ENCODE data around the gene DAPK2. TPM values are rescaled to one million over a fixed set of nuclear protein-coding genes. Genes with fewer than 3 reads are reported as not detected.

The DAPK2 gene
- total RNA-seq, 4 donors from 2014 or later = 13.1 to 30.8 (median 26.4) TPM

DNA sequence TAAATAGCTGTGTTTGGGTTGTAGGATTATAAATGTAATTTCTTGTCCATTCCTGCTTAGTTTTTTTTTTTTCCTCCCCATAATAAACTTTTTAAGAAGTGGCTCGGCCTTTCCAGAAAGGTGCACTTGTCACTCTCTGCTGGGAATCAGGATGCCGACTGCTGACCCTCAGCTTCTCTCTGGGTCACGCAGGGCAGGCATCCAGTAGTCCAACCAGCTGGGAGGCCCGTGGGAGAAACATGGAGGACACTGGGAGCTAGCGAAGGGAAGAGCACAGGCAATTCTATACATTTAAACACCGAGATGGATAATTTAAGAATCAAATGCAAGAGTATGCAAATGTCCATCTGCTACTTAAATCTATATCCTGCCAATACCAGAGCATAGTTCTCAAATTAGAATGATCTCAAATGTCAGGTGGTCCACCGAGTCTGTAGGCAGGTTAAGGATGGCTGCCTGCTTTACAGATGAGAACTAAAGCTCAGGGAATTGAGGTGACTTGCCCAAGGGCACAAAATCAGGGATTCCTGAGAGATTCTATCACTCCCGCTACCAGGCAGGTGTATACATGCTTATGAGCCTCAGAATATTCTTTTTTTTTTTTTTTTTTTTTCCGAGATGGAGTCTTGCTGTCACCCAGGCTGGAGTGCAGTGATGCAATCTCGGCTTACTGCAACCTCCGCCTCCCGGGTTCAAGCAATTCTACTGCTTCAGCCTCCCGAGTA, 64.5 kb downstream of the DAPK2 start:
- TF ChIP-seq, protein P1, sequence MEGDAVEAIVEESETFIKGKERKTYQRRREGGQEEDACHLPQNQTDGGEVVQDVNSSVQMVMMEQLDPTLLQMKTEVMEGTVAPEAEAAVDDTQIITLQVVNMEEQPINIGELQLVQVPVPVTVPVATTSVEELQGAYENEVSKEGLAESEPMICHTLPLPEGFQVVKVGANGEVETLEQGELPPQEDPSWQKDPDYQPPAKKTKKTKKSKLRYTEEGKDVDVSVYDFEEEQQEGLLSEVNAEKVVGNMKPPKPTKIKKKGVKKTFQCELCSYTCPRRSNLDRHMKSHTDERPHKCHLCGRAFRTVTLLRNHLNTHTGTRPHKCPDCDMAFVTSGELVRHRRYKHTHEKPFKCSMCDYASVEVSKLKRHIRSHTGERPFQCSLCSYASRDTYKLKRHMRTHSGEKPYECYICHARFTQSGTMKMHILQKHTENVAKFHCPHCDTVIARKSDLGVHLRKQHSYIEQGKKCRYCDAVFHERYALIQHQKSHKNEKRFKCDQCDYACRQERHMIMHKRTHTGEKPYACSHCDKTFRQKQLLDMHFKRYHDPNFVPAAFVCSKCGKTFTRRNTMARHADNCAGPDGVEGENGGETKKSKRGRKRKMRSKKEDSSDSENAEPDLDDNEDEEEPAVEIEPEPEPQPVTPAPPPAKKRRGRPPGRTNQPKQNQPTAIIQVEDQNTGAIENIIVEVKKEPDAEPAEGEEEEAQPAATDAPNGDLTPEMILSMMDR (IDR thresholded peaks at IDR 0.05) = no peak
- TF ChIP-seq POLR2A (IDR thresholded peaks at IDR 0.05) (no peak), POLR2AphosphoS5 (IDR thresholded peaks at IDR 0.05) (no peak), EP300 (IDR thresholded peaks at IDR 0.05) (no peak)
- H3K36me3 ChIP-seq = no peaks in the 10 kb centered on the region
- H3K27ac ChIP-seq = no peak overlapping the region
- WGBS = 69% methylated on average over 13 of the region's 13 CpGs
- DNase-seq (ENCODE audit: low spot score in 2 of 2) = no peak
- H3K27me3 ChIP-seq = no peaks in the 10 kb centered on the region
- H3K4me3 ChIP-seq = no peak overlapping the region
- H3K9me3 ChIP-seq = no peaks in the 10 kb centered on the region
- H3K4me1 ChIP-seq = peaks cover 30% of the 10 kb centered on the region

DNA sequence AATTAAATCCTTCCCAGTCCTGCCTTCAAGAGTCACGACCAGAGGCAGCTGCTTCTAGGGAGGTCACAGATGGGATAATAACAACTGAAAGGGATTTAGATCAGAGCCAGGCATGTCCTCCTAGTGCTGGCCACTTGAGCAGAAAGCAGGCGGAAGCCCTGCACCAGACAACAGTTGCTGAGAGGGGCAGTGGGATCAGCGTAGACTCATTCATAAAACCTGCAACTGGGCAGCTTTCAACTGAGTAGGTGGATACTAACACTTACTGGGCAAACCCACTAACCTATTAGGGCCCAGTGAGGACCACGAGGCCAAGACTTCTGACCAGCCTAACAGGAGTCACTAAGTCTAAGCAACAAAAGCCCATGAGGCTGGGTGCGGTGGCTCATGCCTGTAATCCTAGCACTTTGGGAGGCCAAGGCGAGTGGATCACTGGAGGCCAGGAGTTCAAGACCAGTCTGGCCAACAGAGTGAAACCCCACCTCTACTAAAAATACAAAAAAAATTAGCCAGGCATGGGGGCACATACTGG, 67.0 kb downstream of the DAPK2 start:
- no peak for DNase-seq (ENCODE audit: low spot score in 2 of 2)
- WGBS = 53% methylated on average over 5 of the region's 6 CpGs
- Histone ChIP-seq H3K27me3 (no peaks in the 10 kb centered on the region), H3K36me3 (no peaks in the 10 kb centered on the region), H3K4me3 (no peak overlapping the region), H3K27ac (no peak overlapping the region), H3K4me1 (peaks cover 11% of the 10 kb centered on the region), H3K9me3 (no peaks in the 10 kb centered on the region)
- TF ChIP-seq, protein P1 (IDR thresholded peaks at IDR 0.05) = no peak
- TF ChIP-seq POLR2A (IDR thresholded peaks at IDR 0.05) (no peak), EP300 (IDR thresholded peaks at IDR 0.05) (no peak), POLR2AphosphoS5 (IDR thresholded peaks at IDR 0.05) (no peak)

DNA sequence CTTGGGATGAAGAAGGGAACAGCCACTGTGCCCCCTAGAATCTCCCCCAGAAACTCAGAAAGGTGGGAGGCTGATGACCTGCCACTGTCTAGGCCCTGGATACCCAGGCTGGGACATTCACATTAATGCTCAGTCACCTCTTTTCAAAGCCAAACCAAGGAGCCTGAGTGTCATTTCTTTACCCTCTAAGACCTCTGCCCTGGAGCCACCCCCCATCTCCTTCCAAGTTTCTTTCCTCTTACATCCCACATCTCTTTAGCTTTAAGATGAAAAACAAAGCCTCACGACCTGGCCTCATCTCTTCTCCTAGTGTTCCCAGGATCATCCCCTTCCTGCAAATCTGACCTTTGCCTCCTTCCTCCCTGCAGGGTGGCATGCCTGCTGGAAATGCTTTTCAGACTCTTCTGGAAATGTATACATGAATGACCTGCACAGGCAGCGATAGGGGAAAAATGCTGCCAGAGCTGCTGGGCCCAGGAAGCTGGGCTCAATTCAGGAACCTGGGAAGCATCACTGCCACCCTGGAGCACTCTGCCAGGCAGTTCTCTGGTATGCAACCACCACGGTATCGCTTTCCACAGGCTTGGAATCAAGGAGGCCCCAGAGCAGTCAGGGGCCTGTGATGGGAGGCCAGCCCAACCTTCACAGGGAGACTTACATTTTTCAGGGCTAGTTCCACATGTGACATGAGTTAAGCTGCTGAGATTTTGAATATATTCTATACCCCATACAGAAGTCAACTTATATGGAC, 67.6 kb downstream of the DAPK2 start:
- no peaks in the 10 kb centered on the region for H3K36me3 ChIP-seq
- 56% methylated on average over 4 of the region's 4 CpGs for WGBS
- DNase-seq (ENCODE audit: low spot score in 2 of 2) = no peak

DNA sequence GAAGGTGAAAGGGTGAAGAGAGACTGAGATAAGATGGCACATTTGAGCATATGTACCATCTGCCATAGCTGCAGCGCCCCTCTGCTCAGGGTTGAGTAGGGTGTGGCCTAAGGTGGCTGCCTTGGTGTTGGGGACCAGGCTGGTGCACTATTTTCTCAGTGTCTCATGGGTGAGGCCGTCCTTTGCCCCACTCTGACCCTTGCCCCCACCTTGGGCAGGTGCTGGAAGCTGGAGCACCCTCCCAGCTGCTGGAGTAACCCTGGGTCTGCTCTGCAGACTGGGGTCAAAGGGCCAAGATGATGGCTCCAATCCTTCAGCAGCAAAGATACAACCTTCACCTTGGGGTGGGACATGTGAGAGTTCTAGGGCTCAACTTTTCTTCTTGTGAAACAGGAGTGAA, 69.2 kb downstream of the DAPK2 start:
- TF ChIP-seq POLR2AphosphoS5 (IDR thresholded peaks at IDR 0.05) = no peak
- no peak for TF ChIP-seq EP300 (IDR thresholded peaks at IDR 0.05)
- TF ChIP-seq, protein P1 (IDR thresholded peaks at IDR 0.05) = no peak
- no peak for TF ChIP-seq POLR2A (IDR thresholded peaks at IDR 0.05)
- peaks cover 16% of the 10 kb centered on the region for H3K4me1 ChIP-seq
- H3K27me3 ChIP-seq = no peaks in the 10 kb centered on the region
- no peak for DNase-seq (ENCODE audit: low spot score in 2 of 2)
- H3K4me3 ChIP-seq = no peak overlapping the region
- H3K27ac ChIP-seq = no peak overlapping the region
- H3K36me3 ChIP-seq = no peaks in the 10 kb centered on the region
- no peaks in the 10 kb centered on the region for H3K9me3 ChIP-seq
- WGBS = 83% methylated on average over 2 of the region's 2 CpGs

More for the DNA sequence above, 67.6 kb downstream of the DAPK2 start:
- Histone ChIP-seq H3K27me3 (no peaks in the 10 kb centered on the region), H3K4me3 (no peak overlapping the region), H3K9me3 (no peaks in the 10 kb centered on the region), H3K4me1 (peaks cover 15% of the 10 kb centered on the region), H3K27ac (no peak overlapping the region)
- TF ChIP-seq, protein P1 (IDR thresholded peaks at IDR 0.05) = no peak
- TF ChIP-seq EP300 (IDR thresholded peaks at IDR 0.05) = no peak
- no peak for TF ChIP-seq POLR2A (IDR thresholded peaks at IDR 0.05)
- no peak for TF ChIP-seq POLR2AphosphoS5 (IDR thresholded peaks at IDR 0.05)

DNA sequence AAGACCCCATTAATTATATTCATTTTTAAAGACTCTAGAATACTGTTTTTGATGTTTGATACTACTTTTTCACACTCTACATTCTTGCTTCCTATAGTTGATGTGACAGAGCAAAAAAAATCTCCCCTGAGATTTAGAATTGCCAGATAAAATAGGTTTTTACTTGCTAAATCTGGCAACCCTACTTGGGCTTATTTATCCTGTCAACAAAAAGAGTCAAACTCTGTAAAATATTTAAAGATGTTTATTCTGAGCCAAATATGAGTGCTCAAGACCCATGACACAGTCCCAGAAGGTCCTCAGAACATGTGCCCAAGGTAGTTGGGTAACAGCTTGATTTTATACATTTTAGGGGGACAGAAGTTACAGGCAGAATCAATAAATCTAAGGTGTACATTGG, 72.3 kb downstream of the DAPK2 start:
- H3K4me3 ChIP-seq = no peak overlapping the region
- TF ChIP-seq EP300 (IDR thresholded peaks at IDR 0.05) (no peak), POLR2AphosphoS5 (IDR thresholded peaks at IDR 0.05) (no peak), POLR2A (IDR thresholded peaks at IDR 0.05) (no peak)
- TF ChIP-seq, protein P1 (IDR thresholded peaks at IDR 0.05) = no peak
- H3K9me3 ChIP-seq = no peaks in the 10 kb centered on the region
- H3K4me1 ChIP-seq = peaks cover 24% of the 10 kb centered on the region
- no peak for DNase-seq (ENCODE audit: low spot score in 2 of 2)
- H3K36me3 ChIP-seq = no peaks in the 10 kb centered on the region
- no peaks in the 10 kb centered on the region for H3K27me3 ChIP-seq
- peak overlapping the region; percentile 1 for H3K27ac ChIP-seq
